Bronchial epithelial cell (primary cell): ENCODE data around the gene MYO6. TPM values are rescaled to one million over a fixed set of nuclear protein-coding genes. Genes with fewer than 3 reads are reported as not detected.

ENCODE experiments used
- DNase-seq: peaks from one replicate; pipeline ENCODE4 v3.0.0-alpha.2; 2010; ENCODE audit warnings: low read depth
- FAIRE-seq: peaks from 2 replicates; lab custom pipeline; 2011; peaks lifted over from hg19 to GRCh38; lab: Jason Lieb, UNC
- H3K27me3 ChIP-seq: 2 replicates; pipeline ENCODE4 v1.5.1; 2011; ENCODE audit warnings: low read length; ENCODE audit not compliant: control insufficient read depth, insufficient read depth
- H3K36me3 ChIP-seq: 2 replicates; pipeline ENCODE4 v1.5.1; 2011; ENCODE audit warnings: low read length; ENCODE audit not compliant: control insufficient read depth, insufficient read depth
- H3K4me3 ChIP-seq: 2 replicates; pipeline ENCODE4 v1.5.1; 2011; ENCODE audit warnings: mild to moderate bottlenecking, low read depth, low read length, control low read depth
- CTCF ChIP-seq: IDR thresholded peaks from 2 replicates; pipeline ENCODE4 v1.5.1; 2011; ENCODE audit warnings: mild to moderate bottlenecking, moderate library complexity, low read length, control low read depth, inconsistent platforms; ENCODE audit not compliant: insufficient read depth, severe bottlenecking
- total RNA-seq: library from RNA; depleted of rRNA; stranded (reverse); fragments of >200 nt; gene quantifications from 2 replicates; pipeline ENCODE4 v1.2.1, GENCODE V29; 2014

The MYO6 gene
- total RNA-seq, 1 donor from 2014 or later = 13.7 TPM

- no peak for FAIRE-seq
Measured at GRCh38 chr6:75748003-75748742, 866 bp upstream of the MYO6 start.

GRCh38 chr6:75751443-75751842, 2.4 kb downstream of the MYO6 start:
- TF ChIP-seq CTCF = no peak
- DNase-seq = no peak
- H3K4me3 ChIP-seq = no peak overlapping the region
- no peaks in the 10 kb centered on the region for H3K27me3 ChIP-seq
- FAIRE-seq = no peak
- H3K36me3 ChIP-seq = no peaks in the 10 kb centered on the region

More at GRCh38 chr6:75748003-75748742, 866 bp upstream of the MYO6 start:
- Histone ChIP-seq H3K36me3 (no peaks in the 10 kb centered on the region), H3K4me3 (peak overlapping the region; percentile 72), H3K27me3 (no peaks in the 10 kb centered on the region)
- DNase-seq = peak; percentile 55
- no peak for TF ChIP-seq CTCF

GRCh38 chr6:75752365-75752764, 3.3 kb downstream of the MYO6 start:
- no peak overlapping the region for H3K4me3 ChIP-seq
- H3K27me3 ChIP-seq = no peaks in the 10 kb centered on the region
- H3K36me3 ChIP-seq = no peaks in the 10 kb centered on the region
- peak; percentile 45 for DNase-seq
- no peak for FAIRE-seq
- no peak for TF ChIP-seq CTCF

- no peak overlapping the region for H3K4me3 ChIP-seq
- FAIRE-seq = no peak
- DNase-seq = no peak
- H3K27me3 ChIP-seq = no peaks in the 10 kb centered on the region
- H3K36me3 ChIP-seq = no peaks in the 10 kb centered on the region
- TF ChIP-seq CTCF = no peak
Measured at GRCh38 chr6:75755704-75756103, 6.7 kb downstream of the MYO6 start.

- DNase-seq = no peak
- no peaks in the 10 kb centered on the region for H3K36me3 ChIP-seq
- no peak overlapping the region for H3K4me3 ChIP-seq
- no peak for TF ChIP-seq CTCF
- no peaks in the 10 kb centered on the region for H3K27me3 ChIP-seq
- no peak for FAIRE-seq
Measured at GRCh38 chr6:75757295-75757694, 8.3 kb downstream of the MYO6 start.

GRCh38 chr6:75758061-75758460, 9.0 kb downstream of the MYO6 start:
- FAIRE-seq = no peak
- no peak for TF ChIP-seq CTCF

More at GRCh38 chr6:75758061-75758460, 9.0 kb downstream of the MYO6 start:
- H3K4me3 ChIP-seq = no peak overlapping the region
- no peaks in the 10 kb centered on the region for H3K36me3 ChIP-seq
- no peak for DNase-seq
- H3K27me3 ChIP-seq = no peaks in the 10 kb centered on the region
